Right renal pelvis (tissue), 4 donors: Measurements from ENCODE around the gene OR2B2. TPM values are rescaled to one million over a fixed set of nuclear protein-coding genes. Genes with fewer than 3 reads are reported as not detected.

Experiments
- DNase-seq, 4 donors: peaks; one replicate each; pipeline ENCODE4 v3.0.0-alpha.2; 2013; ENCODE audit warnings: low read depth in 4 of 4, low spot score in 3 of 4, missing footprints in 1 of 4
- polyA plus RNA-seq, 4 donors: library from polyadenylated mRNA; unstranded; fragments of 120-200 nt; gene quantifications; one replicate each; pipeline ENCODE4 v1.2.1, GENCODE V29; 2013; ENCODE audit not compliant: insufficient read length in 4 of 4

OR2B2 gene
- polyA plus RNA-seq, 4 donors = not detected

DNA sequence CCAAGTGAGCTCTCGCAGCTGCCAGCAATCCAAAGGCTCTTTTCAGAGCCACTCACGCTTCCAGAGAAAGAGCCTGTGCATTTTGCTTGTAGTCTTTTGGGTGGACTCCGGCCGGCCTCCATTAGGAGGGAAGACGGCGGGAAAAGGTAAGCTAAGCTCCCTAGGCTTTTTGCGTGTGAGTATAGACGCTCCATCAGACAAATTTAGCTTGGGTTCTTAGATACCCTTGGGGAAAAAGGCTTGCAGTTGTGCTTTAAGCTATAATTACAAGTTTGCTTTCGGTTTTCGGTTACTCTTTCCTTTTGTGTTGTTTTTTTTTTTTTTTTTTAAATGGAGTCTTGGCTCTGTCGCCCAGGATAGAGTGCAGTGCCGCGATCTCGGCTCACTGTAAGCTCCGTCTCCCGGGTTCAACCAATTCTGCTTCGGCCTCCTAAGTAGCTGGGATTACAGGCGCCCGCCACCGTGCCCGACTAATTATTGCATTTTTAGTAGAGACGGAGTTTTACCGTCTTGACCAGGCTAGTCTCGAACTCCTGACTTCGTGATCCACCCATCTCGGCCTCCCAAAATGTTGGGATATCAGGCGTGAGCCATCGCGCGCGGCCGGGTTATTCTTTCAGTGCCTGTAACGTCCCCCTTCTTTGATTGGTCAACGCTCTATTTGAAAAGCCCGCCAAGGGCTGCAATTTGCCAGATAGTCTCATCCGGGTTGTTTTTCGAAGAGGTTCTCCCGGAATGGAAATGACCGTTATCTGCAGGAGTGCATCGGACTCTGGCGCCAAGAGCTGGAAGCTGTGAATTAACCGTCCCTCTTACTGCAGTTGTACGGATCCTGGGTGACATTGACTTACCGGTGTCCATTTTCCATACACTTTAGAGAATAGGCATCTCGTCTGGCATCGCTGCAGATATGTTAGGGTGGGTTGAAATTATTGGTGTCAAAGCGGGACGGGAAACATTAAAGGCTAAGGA is 18.1 kb downstream of the OR2B2 start:
- DNase-seq = peak in 3 of 4 donors; percentile 81 to 95 (median 94)

DNA sequence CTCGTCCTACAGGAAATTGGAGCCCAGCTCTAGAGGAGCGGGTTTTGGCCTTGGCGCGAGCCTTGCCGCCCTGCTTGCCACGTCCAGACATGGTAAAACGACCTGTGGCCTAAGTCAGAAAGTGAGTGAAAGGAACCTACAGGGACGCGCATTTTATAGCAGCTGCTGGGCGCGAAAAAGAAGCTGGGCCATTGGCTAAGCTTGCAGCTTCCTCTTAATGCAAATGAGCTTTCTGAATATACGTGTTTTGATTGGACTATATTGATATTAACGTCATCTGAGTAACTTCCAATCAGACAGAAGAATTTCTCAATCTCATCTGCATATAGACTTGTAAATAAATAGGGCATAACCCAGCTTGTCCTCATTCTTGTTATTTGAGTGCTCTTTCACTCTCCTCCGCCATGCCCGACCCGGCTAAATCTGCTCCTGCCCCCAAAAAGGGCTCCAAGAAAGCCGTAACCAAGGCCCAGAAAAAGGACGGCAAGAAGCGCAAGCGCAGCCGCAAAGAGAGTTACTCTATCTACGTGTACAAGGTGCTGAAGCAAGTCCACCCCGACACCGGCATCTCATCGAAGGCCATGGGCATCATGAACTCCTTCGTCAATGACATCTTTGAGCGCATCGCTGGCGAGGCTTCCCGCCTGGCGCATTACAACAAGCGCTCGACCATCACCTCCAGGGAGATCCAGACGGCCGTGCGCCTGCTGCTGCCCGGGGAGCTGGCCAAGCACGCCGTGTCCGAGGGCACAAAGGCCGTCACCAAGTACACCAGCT is 18.9 kb downstream of the OR2B2 start:
- DNase-seq = peak; percentile 90 to 95 (median 92)

GRCh38 chr6:27892649-27893058 is 19.5 kb downstream of the OR2B2 start:
- peak in 1 of 4 donors; percentile 11 for DNase-seq

DNA sequence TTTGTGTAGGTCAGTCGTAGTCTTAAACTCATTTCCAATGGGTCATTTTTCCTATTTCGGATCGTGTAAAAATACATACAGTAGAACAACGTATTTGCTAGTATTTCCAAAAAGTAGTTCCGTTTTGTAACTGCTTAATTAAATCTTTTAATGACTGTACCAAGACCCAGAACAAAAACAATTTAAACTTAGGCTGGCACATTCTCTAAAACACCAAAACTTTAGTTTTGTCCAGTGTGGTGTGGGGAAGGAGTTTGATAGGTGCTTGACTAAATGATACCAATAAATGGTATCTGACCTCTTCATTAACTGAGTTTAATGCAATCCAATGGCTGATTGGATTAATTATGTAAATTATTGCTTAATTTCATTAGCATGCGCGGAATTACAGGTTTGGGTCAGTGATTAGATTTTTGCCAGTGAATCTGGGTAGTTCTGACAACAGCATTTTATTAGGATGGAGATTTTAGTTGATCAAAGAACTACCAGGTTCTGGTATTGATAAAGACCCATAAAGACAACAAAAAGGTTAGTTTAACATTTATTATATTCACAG is 20.8 kb downstream of the OR2B2 start:
- DNase-seq = peak in 1 of 4 donors; percentile 25

DNA sequence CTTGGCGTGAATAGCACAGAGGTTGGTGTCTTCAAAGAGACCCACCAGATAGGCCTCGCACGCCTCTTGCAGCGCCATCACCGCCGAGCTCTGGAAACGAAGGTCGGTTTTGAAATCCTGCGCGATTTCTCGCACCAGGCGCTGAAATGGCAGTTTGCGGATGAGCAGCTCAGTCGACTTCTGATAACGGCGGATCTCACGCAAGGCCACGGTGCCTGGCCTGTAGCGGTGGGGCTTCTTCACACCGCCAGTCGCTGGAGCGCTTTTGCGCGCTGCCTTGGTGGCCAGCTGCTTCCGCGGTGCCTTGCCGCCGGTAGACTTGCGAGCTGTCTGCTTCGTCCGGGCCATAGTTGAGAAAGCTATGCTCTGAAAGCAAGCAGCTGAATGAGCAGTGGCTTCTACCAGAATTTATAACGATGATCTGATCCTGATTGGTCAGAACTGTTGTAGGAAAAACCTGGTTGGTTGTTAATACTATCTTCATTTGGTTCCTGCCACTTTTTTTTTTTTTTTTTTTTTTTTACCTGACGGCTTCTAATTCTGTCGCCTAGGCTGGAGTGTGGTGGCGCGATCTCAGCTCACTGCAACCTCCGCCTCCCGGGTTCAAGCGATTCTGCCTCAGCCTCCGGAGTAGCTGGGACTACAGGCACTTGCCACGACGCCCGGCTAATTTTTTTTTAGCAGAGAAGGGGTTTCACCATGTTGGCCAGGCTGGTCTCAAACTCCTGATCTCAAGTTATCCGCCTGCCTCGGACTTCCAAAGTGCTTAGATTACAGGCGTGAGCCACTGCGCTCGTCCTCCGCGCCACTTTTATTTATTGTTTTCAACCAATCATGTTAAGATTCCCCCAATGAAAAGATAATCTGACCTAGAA is 21.5 kb downstream of the OR2B2 start:
- DNase-seq = peak in 3 of 4 donors; percentile 81 to 93 (median 82)

DNA sequence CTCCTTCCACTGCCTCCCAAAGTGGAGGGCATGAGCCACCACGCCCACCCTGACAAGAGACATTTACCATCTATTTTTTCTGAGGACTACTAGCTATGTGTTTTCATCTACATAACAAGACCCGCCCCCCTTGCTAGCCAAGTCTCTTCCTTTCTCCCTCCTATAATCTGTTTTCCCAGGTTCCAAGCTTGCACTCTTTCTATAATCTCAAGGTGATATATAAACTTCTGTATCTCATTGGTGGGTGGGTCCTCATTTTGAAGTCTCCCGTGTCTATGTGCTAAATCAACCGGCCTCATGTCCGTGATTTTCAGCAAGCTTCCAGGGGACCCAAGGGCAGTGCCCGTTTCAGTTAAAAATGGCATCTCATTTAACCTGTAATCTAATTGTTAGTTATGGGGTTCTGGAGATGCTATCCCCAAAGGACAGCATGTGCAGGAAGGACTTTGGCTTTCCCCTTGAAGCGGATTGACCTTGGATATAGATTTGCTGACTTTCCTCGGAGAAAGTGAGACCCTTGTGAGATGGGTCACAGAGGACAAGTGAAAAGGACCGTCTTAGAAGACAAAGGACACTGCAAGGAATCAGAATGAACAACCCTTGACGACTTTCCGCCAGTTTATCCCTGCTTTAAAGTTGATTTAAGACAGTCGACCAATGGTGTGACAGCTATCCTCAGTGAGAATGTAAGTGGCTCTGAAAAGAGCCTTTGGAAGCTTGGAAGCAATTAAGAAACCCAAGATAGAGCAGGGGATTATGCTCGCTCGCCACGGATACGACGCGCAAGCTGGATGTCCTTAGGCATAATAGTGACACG is 22.4 kb downstream of the OR2B2 start:
- DNase-seq = peak in 1 of 4 donors; percentile 7

GRCh38 chr6:27889275-27889627 is 22.9 kb downstream of the OR2B2 start:
- no peak for DNase-seq

DNA sequence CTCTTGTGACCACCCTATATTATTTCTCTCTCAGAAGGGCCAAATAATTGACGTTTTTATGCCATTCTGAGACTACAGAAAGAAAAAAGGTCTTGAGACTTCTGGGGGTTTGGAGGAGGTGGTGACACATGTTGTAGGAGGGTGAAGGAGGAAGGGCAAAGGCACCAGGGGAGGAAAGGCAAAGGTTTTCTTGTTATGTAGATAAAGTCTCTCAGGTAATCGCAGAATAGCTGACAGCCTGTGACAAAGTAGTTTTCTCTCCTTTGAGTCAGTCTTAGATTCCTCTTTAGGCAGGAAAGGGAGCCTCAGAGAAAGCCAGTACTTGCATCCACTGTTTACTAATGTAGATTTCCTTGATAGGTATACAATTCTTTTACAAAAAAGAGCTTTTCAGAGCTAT is 23.6 kb downstream of the OR2B2 start:
- no peak for DNase-seq

- no peak for DNase-seq
Measured at GRCh38 chr6:27886073-27886472, 26.1 kb downstream of the OR2B2 start.

DNA sequence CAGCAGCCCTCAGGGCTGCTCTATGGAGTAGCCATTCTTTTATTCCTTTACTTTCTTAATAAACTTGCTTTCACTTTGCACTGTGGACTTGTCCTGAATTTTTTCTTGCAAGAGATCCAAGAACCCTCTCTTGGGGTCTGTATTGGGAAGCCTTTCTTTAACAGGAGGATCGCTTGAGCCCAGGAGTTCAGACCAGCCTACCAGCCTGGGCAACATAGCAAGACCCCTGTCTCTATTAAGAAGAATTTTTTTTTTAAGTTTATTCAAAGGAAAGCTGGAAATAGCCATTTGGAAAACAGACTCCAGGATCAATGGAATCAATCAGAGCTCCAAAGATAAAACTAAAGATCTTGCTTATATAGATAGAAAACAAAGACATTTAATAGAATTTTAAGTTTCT is 29.1 kb downstream of the OR2B2 start:
- DNase-seq = no peak

GRCh38 chr6:27882624-27883023 is 29.6 kb downstream of the OR2B2 start:
- DNase-seq = no peak

GRCh38 chr6:27879837-27880236 is 32.4 kb downstream of the OR2B2 start:
- DNase-seq = no peak

- no peak for DNase-seq
Measured at GRCh38 chr6:27874016-27874415, 38.2 kb downstream of the OR2B2 start.

DNA sequence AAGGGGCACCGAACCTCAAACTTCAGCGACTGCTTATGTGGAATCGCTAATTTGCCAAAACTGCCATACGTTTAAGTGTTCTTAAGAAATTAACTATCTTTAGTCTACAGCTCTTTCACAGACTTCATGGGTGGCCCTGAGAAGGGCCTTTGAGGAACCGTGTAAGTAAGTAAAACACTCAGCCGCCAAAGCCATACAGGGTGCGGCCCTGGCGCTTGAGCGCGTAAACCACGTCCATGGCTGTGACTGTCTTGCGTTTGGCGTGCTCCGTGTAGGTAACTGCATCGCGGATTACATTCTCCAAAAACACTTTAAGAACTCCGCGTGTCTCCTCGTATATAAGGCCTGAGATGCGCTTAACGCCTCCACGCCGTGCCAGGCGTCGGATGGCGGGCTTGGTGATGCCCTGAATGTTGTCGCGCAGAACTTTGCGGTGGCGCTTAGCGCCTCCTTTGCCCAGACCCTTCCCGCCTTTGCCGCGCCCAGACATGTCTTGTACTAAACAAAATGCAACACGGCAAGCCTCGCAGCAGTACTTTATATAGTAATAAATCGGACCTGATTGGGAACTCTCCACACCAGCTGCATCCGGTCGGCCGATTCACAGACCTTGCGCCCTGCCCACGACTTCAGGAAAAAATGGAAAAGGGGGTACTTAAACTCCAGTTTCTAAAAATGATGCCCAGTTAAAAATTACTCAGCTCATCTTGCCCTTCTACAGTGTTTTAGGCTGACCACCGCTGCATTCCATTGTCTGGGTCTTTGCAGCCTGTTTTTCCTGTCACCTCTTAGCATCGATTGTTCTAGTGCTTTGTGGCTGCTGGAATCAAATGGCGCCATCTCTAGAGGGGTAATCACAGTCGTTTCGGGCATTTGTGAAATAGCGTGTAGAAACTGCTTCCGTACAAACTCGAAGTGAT is 38.9 kb downstream of the OR2B2 start:
- peak in 2 of 4 donors; percentile 76 to 83 for DNase-seq

GRCh38 chr6:27872642-27873020 is 39.6 kb downstream of the OR2B2 start:
- DNase-seq = peak in 1 of 4 donors; percentile 7

DNA sequence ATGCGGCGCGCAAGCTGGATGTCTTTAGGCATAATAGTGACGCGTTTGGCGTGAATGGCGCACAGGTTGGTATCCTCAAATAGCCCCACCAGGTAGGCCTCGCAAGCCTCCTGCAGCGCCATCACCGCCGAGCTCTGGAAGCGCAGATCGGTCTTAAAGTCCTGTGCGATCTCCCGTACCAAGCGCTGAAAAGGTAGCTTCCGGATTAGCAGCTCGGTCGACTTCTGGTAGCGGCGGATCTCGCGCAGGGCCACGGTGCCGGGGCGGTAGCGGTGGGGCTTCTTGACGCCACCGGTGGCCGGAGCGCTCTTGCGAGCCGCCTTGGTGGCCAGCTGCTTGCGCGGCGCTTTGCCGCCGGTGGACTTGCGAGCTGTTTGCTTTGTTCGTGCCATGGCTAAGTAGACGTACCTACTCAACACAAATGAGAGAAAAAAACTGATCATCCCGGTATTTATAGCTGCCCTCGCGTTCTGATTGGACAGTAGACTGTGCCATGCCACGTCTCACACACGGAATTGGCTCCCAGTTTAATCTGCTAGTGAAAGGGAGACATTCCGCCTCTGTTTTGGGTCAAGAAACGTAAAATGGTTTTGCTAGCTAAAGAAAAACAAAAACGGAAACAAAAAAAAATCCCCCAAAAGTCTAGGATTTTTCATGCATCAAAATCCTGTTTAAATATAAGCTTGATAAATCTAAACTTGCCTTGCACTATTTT is 40.1 kb downstream of the OR2B2 start:
- DNase-seq = peak; percentile 96 to 98 (median 96)

GRCh38 chr6:27870291-27870870 is 41.8 kb downstream of the OR2B2 start:
- DNase-seq = no peak
